ENCODE data around the gene GNAZ. TPM values are rescaled to one million over a fixed set of nuclear protein-coding genes. Genes with fewer than 3 reads are reported as not detected.

GNAZ gene
- total RNA-seq, 1 experiment from 2014 or later: 5.0 TPM

DNA sequence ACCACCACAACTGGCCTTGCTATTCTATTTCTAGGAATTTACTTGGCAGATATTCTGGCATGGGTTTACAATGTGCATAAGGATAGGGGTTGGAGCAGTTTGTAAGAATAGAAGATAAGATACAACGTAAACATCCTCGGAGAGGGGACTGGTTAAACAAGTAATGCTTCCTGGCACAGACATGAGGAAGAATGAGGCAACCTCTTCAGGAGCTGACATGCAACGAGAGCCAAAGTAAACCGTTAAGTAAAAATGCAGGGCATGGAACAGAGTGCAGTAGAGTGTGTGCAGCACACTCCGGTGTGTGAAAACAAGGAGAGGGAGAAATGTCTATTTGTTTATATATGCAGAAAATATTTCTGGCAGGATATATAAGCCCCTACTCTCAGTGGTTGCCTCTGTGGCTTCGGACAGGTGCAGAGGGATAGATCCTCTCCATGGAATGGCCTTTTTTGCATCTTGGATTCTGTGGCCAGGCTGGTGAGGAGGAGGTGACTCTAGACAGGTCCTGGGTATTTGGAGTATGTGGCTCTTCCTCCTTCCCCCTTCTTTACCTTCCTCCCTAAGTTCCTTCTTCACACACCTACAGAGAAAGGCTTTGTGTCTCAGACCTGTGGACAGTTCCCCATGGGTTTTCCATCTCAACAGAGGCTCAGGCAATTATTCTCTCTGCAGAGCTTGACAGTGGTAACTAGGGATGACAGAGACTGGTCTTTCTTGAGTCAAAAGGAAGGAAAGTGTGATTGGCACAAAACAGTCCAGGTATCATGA lies 77.5 kb downstream of the GNAZ start:
- Histone ChIP-seq H2BK15ac (ENCODE audit: low read depth, low read length) (no peak overlapping the region), H2BK5ac (ENCODE audit: insufficient read length, low read length) (no peak overlapping the region), H3K4me1 (ENCODE audit: insufficient read depth, low read length) (peaks cover 3% of the 10 kb centered on the region), H2AK5ac (ENCODE audit: insufficient read length, low read length) (no peak overlapping the region), H3K56ac (ENCODE audit: insufficient read length, low read depth, low read length) (no peak overlapping the region), H3K9me3 (ENCODE audit: control insufficient read depth, low read depth, low read length) (no peaks in the 10 kb centered on the region), H3K18ac (ENCODE audit: insufficient read length, low read depth, low read length) (no peak overlapping the region), H3K79me2 (ENCODE audit: insufficient read depth, low read length) (no peaks in the 10 kb centered on the region), H3K9ac (ENCODE audit: extremely low read depth, insufficient read length, low read length) (no peak overlapping the region), H4K91ac (ENCODE audit: insufficient read length, low read depth, low read length) (no peak overlapping the region), H4K5ac (ENCODE audit: insufficient read length, low read depth, low read length) (no peak overlapping the region), H3K27ac (ENCODE audit: insufficient read length, low read depth, low read length) (no peak overlapping the region), H3K23me2 (ENCODE audit: insufficient read length, low read depth, low read length, poor library complexity, severe bottlenecking) (peaks cover 5% of the 10 kb centered on the region), H3K4ac (ENCODE audit: low read depth, low read length) (no peak overlapping the region), H3K23ac (ENCODE audit: insufficient read length, low read depth, low read length) (no peak overlapping the region), H3K14ac (ENCODE audit: insufficient read depth, low read length) (no peak overlapping the region), H3K79me1 (ENCODE audit: insufficient read depth, low read depth, low read length, poor library complexity, severe bottlenecking) (no peaks in the 10 kb centered on the region), H2BK20ac (ENCODE audit: low read depth, low read length, poor library complexity, severe bottlenecking) (no peak overlapping the region), H4K20me1 (ENCODE audit: control insufficient read depth, insufficient read depth, insufficient read length) (no peaks in the 10 kb centered on the region), H2AFZ (ENCODE audit: low read length) (no peak overlapping the region), H2BK120ac (ENCODE audit: low read depth, low read length, poor library complexity, severe bottlenecking) (no peak overlapping the region), H2BK12ac (ENCODE audit: insufficient read length, low read depth, low read length) (no peak overlapping the region), H3K4me2 (ENCODE audit: insufficient read depth, insufficient read length, low read length) (no peak overlapping the region), H4K8ac (replicated peaks; ENCODE audit: insufficient read length, low read depth, low read length) (no peak overlapping the region), H3T11ph (ENCODE audit: low read length) (no peak overlapping the region), H3K27me3 (ENCODE audit: insufficient read depth, low read length) (no peaks in the 10 kb centered on the region; the same call in 1 of the 2 replicates)
- Mint-ChIP-seq H3K27ac (no peak overlapping the region), H3K27me3 (ENCODE audit: low read depth) (peaks cover 50% of the 10 kb centered on the region), H3K4me1 (peaks cover 24 to 30% of the 10 kb centered on the region in 2 experiments), H3K9me3 (no peaks in the 10 kb centered on the region; a peak in 1 of 5 replicates), H3K4me3 (no peak overlapping the region), H3K36me3 (ENCODE audit: insufficient read depth in 1 of 3, low read depth in 3 of 3) (peaks cover 0 to 4% (median 0%) of the 10 kb centered on the region in 3 experiments; a peak in 3 of 7 replicates)
- WGBS (ENCODE audit: extremely low coverage, insufficient read length, low lambda C conversion rate): no CpG with 5 or more reads among the region's 6 CpGs
- TF ChIP-seq, protein P1, sequence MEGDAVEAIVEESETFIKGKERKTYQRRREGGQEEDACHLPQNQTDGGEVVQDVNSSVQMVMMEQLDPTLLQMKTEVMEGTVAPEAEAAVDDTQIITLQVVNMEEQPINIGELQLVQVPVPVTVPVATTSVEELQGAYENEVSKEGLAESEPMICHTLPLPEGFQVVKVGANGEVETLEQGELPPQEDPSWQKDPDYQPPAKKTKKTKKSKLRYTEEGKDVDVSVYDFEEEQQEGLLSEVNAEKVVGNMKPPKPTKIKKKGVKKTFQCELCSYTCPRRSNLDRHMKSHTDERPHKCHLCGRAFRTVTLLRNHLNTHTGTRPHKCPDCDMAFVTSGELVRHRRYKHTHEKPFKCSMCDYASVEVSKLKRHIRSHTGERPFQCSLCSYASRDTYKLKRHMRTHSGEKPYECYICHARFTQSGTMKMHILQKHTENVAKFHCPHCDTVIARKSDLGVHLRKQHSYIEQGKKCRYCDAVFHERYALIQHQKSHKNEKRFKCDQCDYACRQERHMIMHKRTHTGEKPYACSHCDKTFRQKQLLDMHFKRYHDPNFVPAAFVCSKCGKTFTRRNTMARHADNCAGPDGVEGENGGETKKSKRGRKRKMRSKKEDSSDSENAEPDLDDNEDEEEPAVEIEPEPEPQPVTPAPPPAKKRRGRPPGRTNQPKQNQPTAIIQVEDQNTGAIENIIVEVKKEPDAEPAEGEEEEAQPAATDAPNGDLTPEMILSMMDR (conservative IDR thresholded peaks at IDR 0.05): no peak
- no peak for DNase-seq
